ENCODE measurements around the gene SH3TC1.

Gene SH3TC1

DNA sequence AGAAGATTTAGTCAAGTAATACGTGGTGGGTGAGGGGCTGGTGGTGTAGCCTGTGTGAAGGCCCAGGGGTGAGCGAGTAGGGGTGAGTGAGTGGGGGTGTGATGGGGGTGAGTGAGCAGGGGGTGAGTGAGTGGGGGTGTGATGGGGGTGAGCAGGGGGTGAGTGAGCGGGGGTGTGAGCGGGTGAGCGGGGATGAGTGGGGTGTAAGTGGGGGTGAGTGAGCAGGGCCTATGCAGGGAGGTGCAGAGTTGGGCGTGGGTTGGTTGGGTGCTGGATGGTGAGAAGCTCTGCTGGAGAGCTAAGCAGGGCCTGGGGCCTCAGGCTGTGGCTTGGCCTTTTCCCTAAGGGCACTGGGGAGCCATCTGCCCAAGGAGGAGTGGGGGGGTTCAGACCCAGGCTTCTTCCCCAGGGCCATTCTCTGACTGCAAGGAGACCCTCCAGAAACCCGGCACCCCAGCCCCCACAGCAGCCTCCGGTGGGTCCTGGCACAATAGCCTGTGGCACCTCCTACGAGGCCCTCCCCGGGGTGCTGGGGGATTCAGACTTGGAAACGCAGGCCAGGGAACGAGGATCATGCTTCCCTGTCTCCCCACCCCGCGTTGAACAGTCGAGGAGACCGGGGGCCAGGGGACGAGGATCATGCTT is 30.4 kb downstream of the SH3TC1 start:
- no peak for DNase-seq (ENCODE audit: low spot score)

DNA sequence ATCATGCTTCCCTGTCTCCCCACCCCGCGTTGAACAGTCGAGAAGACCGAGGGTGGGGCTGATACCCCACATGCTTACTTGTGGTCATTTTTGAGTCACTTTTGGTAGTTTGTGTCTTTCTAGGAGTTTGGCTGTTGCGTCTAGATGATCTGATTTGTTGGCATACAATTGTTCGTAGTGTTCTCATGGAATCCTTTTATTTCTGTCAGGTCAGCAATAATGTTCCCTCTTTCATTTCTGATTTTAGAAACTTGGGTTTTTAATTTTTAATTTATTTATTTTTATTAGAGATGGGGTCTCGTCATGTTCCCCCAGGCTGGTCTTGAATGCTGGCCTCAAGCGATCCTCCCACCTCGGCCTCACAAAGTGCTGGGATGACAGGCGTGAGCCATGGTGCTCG is 30.9 kb downstream of the SH3TC1 start:
- no peak for DNase-seq (ENCODE audit: low spot score)

DNA sequence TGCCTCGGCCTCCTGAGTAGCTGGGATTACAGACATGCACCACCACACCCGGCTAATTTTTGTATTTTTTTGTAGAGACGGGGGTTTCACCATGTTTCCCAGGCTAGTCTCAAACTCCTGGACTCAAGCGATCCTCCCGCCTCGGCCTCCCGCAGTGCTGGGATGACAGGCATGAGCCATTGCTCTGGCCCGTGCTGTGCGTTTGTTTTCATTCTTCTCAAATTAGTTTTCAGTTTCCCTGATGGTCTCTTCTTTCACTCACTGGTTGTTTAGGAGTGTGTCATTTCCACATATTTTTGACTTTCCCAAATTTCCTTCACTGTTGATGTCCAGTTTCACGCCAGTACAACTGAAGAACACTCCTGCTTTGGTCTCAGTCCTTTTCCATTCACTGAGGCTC is 31.8 kb downstream of the SH3TC1 start:
- no peak for DNase-seq (ENCODE audit: low spot score)

- no peak for DNase-seq (ENCODE audit: low spot score)
Measured at GRCh38 chr4:8231551-8232049, 32.5 kb downstream of the SH3TC1 start.

- DNase-seq (ENCODE audit: low spot score) = no peak
Measured at GRCh38 chr4:8232748-8233147, 33.7 kb downstream of the SH3TC1 start.

GRCh38 chr4:8233672-8234484 is 34.8 kb downstream of the SH3TC1 start:
- no peak for DNase-seq (ENCODE audit: low spot score)

GRCh38 chr4:8234715-8235114 is 35.6 kb downstream of the SH3TC1 start:
- DNase-seq (ENCODE audit: low spot score) = no peak

DNA sequence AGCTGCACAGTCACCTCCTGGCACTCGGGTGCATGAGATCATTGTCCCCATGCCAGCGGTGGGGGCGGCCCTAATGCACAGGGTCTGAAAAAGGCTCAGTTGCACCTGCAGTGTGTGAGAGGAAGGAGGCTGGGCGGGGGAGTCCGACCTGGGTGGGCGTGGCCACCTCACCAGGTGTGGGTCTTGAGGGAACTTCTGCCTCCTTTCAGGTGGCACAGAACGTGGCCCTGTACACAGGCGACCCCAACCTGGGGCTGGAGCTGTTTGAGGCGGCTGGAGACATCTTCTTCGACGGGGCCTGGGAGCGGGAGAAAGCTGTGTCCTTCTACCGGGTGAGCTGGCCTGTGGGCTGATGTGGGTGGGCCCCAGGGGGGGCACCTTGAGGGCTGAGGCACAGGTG is 36.1 kb downstream of the SH3TC1 start:
- DNase-seq (ENCODE audit: low spot score) = no peak

GRCh38 chr4:8235686-8236085 is 36.6 kb downstream of the SH3TC1 start:
- no peak for DNase-seq (ENCODE audit: low spot score)

DNA sequence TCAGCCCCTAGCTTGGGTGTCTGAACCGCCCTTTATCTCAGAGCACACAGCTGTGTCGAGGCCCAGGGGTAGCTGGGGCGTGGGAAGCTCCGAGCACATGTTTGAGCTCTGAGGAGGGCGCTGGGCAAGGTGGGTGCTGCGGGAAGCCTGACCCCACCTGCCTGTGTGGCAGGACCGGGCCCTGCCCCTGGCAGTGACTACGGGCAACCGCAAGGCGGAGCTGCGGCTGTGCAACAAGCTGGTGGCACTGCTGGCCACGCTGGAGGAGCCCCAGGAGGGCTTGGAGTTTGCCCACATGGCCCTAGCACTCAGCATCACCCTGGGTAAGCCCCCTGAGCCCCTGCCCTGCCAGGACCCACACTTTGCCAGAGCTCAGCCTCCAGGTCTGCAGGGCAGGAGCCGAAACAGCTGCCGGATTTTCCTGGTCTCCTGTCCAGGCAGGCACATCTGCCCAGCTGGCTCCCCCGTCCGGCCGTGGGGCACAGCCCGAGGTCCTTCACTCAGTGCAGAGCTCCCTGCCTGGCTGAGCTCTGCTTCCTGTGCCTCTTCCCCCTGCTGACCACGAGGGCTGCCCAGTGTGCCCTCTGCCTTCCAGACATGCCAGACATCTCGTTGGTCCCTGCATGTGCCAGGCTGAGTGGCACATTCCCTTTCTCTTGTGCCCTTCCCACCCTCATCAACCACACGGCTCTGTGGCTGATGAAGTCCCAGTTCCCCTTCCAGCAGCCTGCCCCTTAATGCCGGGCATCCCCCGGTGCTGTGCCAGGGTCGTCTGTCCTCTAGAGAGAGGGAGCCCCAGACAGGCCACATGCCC is 37.2 kb downstream of the SH3TC1 start:
- no peak for DNase-seq (ENCODE audit: low spot score)

- no peak for DNase-seq (ENCODE audit: low spot score)
Measured at GRCh38 chr4:8236920-8237195, 37.8 kb downstream of the SH3TC1 start.

- DNase-seq (ENCODE audit: low spot score) = no peak
Measured at GRCh38 chr4:8237256-8237989, 38.3 kb downstream of the SH3TC1 start.

- no peak for DNase-seq (ENCODE audit: low spot score)
Measured at GRCh38 chr4:8238036-8238511, 39.0 kb downstream of the SH3TC1 start.

DNA sequence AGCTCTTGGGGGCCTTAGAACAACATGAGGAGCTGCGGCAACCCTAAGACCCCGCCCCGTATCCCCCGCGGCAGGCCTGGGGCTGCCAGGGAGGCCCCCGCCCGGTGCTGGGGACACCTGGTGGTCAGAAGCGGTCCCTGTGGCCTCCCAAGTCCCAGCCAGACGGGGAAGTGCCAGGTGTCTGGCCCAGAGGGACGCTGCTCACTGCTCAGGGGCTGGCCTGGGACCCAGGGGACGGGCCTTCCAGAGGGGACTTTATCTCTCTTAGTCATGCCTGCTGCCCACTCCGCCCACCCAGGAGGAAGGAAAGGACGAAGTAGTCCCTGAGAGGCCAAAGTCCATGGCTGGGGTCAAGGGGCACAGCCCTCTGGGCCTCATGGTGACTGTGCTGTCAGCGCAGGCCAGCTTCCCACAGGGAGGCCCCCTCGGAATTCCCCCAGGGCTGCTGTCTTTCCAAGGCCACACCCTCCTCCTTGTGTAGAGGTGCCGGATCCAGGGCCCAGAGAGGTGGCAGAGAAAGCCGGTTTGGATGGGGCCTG is 39.5 kb downstream of the SH3TC1 start:
- DNase-seq (ENCODE audit: low spot score) = no peak

GRCh38 chr4:8239226-8239625 is 40.1 kb downstream of the SH3TC1 start:
- DNase-seq (ENCODE audit: low spot score) = no peak

- no peak for DNase-seq (ENCODE audit: low spot score)
Measured at GRCh38 chr4:8239661-8240060, 40.6 kb downstream of the SH3TC1 start.

DNA sequence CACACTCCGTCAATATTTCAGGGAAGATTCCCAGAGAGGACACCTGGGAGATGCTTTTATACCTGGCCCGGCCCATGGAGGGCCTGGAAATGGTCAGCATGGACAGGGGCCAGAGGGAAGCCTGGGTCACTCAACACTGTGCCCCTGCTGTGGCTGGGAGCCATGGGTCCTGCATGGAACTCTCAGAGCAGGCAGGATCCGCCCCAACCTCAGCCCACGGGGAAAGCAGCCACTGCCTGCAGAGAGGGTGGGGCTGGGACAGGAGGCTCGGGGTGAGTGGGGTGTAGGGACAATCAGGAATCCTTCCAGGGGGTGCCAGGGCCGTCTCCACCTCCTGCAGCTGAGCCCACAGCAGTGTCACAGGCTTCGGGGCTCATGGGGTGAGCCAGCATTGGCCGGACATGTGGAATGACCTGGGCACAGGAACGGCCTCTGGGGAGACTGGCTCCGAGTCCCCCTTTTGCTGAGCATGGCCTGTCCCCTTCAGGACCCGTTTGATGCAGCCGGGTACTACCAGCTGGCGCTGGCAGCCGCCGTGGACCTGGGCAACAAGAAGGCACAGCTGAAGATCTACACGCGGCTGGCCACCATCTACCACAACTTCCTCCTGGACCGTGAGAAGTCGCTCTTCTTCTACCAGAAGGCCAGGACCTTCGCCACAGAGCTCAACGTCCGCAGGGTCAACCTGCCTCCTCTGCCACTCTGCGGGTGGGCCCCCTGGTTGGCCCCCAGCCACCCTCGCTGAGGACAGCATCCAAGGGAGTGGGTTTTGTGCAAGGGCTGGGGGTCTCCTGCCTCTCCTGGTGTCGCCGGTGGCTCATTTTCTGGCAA is 41.3 kb downstream of the SH3TC1 start:
- no peak for DNase-seq (ENCODE audit: low spot score)

DNA sequence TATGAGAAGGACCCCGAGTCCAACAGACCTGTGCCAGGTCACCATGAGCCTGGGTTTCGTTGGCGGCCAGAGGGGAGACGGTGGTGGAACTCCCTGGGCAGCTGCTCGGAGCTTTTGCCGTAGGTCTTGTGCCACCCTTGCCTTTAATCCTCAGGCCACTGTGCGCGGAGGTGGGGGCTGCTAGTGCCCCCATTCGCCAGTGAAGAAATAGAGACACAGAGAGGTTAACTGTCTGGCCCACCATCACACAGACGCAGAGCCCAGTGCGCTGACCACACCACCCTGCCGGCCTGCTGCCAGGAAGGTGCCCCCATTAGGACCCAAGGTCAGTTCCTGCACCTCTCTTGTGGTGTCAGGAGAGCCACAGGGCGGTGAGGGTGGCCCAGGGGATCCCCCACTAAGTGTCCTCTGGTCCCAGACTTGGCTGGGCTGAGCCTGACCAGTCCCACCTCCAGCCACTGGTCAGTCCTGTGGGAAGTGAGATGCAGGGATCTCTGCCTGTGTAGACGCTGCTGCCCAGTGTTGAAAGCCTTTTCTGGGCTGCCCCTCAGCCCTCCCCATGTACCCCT is 42.2 kb downstream of the SH3TC1 start:
- no peak for DNase-seq (ENCODE audit: low spot score)

DNA sequence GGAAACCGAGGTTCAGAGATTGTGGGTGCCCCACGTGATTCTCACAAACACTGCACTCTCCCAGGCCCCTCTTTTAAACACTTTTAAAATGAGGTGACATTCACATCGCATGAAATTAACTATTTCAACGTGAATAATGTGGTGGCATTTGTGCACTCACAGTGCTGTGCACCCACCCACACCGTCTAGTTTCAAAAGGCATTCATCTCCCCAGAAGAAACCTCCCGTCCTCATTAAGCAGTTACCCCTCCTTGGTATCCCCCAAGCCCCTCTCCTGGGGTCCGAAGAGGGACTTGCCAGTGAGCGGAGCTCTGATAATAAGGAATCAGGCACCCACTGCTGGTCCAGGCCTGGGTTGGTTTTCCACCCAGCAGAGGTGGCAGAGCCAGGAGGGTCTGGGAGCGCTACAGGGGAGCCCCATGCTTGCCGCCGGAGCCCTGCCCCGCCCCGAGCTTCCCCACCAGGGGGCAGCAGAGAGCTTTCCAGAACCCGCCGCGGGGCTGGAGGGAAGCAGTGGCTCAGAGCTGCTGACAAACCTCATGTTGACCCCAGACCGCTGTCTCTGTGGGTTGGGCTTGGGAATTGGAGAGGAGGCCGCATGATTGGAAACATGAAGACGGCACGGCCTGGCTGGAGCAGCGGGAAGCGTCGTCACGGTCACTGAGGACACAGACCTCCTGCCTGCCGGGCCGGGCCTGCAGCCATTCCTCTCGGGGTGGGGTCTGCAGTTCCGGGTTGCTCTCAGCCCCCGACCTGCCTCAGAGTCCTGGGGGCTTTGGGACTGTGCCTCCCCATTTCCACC is 43.0 kb downstream of the SH3TC1 start:
- DNase-seq (ENCODE audit: low spot score) = peak; percentile 96
